Colonic mucosa (tissue), 4 donors: ENCODE data around the gene RNASE11. TPM values are rescaled to one million over a fixed set of nuclear protein-coding genes. Genes with fewer than 3 reads are reported as not detected.
A peak's percentile ranks its signal among the peaks of the same experiment; 100 is the strongest.

Experiments
- DNase-seq: peaks from one replicate; pipeline ENCODE4 v3.0.0-alpha.2; 2020
- H3K27ac ChIP-seq: fragments of 200-600 bp; one replicate; pipeline ENCODE4 v1.8.0; 2021
- H3K27me3 ChIP-seq: fragments of 200-600 bp; one replicate; pipeline ENCODE4 v1.8.0; 2021
- H3K36me3 ChIP-seq: fragments of 200-600 bp; one replicate; pipeline ENCODE4 v1.8.0; 2021
- H3K4me1 ChIP-seq: fragments of 200-600 bp; one replicate; pipeline ENCODE4 v1.8.0; 2021; ENCODE audit warnings: mild to moderate bottlenecking
- H3K4me3 ChIP-seq: fragments of 200-600 bp; one replicate; pipeline ENCODE4 v1.8.0; 2021
- H3K9ac ChIP-seq, 2 donors: one replicate each; pipeline ENCODE4 v1.7.0; 2013; ENCODE audit warnings: control low read depth in 2 of 2, low read depth in 2 of 2, low read length in 2 of 2
- H3K9me3 ChIP-seq: fragments of 200-600 bp; one replicate; pipeline ENCODE4 v1.8.0; 2021
- intact Hi-C: fragments of 100-400 bp; cut with DNase I; formaldehyde crosslinking; loops from one replicate; pipeline ENCODE4 v1.14.1; 2022
- total RNA-seq, 2 donors: library from RNA; stranded (reverse); fragmentation: NEBNext Ultra II Directional in 1 of 2; extraction: Animal tissue kit (Norgen Biotek cat#: 25700) in 1 of 2; gene quantifications; one replicate each; pipeline ENCODE4 v1.2.1, GENCODE V29; 2021
- TF ChIP-seq, protein P1 (sequence below): fragments of 200-600 bp; IDR thresholded peaks from one replicate; pipeline ENCODE4 v1.8.0; 2022; ENCODE audit warnings: antibody characterized with exemption, mild to moderate bottlenecking
- donor health status: healthy.
- donor health status: DM: no; HTN: no; CAD: no.
- donor health status: DM: no; HTN: no; CAD: no.

The RNASE11 gene
- total RNA-seq, 2 donors from 2014 or later: not detected

DNA sequence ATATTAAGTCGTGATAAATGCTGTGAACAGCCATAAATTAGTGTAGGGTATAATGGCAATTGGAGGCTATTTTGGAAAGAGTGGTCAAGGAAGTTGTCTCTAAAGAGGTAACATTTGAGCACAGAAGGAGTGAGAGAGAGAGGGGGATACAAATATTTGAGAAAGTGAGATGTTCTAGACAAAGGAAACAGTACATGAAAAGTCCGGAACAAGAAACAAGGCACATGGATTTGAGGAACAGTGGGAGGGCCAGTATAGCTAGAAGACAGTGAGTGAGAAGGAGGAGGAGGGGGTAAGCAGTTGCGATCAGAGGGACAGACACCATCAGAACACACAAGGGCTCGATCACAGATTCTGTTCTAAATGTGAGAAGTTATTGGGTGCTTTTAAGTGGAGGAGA, 23.5 kb upstream of the RNASE11 start:
- H3K36me3 ChIP-seq: no peaks in the 10 kb centered on the region
- H3K9me3 ChIP-seq: no peaks in the 10 kb centered on the region
- H3K9ac ChIP-seq: no peak overlapping the region
- no peaks in the 10 kb centered on the region for H3K27me3 ChIP-seq
- no peaks in the 10 kb centered on the region for H3K4me1 ChIP-seq
- no peak overlapping the region for H3K27ac ChIP-seq
- DNase-seq: no peak
- intact Hi-C loops: no loop called here
- H3K4me3 ChIP-seq: no peak overlapping the region
- TF ChIP-seq, protein P1, sequence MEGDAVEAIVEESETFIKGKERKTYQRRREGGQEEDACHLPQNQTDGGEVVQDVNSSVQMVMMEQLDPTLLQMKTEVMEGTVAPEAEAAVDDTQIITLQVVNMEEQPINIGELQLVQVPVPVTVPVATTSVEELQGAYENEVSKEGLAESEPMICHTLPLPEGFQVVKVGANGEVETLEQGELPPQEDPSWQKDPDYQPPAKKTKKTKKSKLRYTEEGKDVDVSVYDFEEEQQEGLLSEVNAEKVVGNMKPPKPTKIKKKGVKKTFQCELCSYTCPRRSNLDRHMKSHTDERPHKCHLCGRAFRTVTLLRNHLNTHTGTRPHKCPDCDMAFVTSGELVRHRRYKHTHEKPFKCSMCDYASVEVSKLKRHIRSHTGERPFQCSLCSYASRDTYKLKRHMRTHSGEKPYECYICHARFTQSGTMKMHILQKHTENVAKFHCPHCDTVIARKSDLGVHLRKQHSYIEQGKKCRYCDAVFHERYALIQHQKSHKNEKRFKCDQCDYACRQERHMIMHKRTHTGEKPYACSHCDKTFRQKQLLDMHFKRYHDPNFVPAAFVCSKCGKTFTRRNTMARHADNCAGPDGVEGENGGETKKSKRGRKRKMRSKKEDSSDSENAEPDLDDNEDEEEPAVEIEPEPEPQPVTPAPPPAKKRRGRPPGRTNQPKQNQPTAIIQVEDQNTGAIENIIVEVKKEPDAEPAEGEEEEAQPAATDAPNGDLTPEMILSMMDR: no peak

DNA sequence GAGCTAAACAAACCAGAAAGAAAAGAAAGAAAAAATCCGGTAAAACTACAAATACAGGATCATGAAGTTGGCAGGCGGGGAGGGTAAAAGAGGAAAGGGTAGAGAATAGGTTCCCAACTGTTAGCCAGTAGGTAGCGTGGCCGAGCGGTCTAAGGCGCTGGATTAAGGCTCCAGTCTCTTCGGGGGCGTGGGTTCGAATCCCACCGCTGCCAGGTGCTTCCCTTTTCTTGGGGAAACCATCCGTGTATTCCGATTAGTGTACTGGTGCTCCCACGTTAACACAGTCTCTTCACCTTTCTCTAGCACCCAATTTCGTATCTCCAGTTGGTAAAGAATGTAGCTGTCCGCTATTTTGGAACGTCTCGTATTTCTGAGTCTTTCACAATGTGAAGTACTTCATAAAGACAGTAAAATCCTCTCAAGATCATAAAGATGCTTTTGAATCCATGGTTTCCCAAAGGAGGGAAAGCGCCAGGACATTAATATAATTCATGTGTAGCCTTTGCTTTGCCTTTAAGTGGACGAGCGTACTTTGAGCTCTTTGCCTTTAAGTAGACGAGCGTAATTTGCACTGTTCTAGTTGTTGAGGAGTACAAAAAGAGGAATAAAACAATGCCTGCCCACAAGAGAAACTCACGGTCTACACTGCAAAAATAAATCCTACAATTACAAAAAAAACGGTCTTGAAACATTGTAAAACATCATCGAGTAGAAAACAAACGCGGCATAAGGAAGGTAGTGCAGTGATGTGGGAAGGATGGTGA, 22.4 kb upstream of the RNASE11 start:
- Histone ChIP-seq H3K27me3 (no peaks in the 10 kb centered on the region), H3K9me3 (no peaks in the 10 kb centered on the region), H3K27ac (no peak overlapping the region), H3K36me3 (no peaks in the 10 kb centered on the region), H3K4me3 (peak overlapping the region; percentile 78), H3K9ac (peak overlapping the region; percentile 73 to 76), H3K4me1 (no peaks in the 10 kb centered on the region)
- DNase-seq: peak; percentile 89
- TF ChIP-seq, protein P1: no peak
- intact Hi-C loops: no loop called here

DNA sequence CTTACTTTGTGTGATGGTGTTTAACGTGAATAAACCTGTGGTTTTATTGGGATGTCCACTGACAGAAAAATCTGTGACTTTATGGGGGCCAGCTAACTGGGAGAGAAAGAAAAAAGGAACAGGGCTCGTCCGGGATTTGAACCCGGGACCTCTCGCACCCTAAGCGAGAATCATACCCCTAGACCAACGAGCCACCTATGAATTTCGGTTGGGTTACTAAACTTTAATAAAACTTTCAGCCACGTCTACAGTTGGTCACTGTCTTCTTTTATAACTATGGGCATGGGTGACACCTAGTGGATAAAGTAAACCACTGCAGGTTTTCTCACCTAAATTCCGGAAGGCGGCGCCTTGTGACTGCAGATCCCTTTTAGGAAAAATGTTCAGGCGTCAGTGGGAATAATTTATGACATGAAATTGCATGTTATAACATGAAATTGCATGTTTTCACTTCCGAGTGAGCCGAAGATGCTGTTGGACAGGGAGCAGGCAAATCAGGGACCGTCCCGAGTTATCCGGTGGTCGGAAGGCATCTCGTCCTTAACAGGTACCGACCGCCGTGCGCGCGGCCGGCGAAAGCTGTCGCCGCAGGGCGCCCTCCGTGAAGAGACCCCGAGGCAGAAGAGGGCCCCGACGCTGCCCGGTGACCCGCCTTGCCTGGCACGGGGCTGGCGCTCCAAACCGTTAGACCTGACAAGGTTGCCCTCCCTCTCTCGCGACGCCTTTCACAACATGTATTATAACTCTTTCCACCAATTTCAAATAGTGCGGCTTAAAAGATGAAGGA, 21.6 kb upstream of the RNASE11 start:
- H3K27me3 ChIP-seq: no peaks in the 10 kb centered on the region
- peak overlapping the region; percentile 73 to 76 for H3K9ac ChIP-seq
- H3K4me1 ChIP-seq: no peaks in the 10 kb centered on the region
- no peaks in the 10 kb centered on the region for H3K36me3 ChIP-seq
- H3K4me3 ChIP-seq: peak overlapping the region; percentile 78
- TF ChIP-seq, protein P1: peak; percentile 94
- intact Hi-C loops: loop anchor here (2.0 to 10.0 kb wide), 4 partner anchors 79 to 282 kb away; partner anchors contain the start of gene TEP1
- no peaks in the 10 kb centered on the region for H3K9me3 ChIP-seq
- peak; percentile 78 for DNase-seq
- no peak overlapping the region for H3K27ac ChIP-seq

DNA sequence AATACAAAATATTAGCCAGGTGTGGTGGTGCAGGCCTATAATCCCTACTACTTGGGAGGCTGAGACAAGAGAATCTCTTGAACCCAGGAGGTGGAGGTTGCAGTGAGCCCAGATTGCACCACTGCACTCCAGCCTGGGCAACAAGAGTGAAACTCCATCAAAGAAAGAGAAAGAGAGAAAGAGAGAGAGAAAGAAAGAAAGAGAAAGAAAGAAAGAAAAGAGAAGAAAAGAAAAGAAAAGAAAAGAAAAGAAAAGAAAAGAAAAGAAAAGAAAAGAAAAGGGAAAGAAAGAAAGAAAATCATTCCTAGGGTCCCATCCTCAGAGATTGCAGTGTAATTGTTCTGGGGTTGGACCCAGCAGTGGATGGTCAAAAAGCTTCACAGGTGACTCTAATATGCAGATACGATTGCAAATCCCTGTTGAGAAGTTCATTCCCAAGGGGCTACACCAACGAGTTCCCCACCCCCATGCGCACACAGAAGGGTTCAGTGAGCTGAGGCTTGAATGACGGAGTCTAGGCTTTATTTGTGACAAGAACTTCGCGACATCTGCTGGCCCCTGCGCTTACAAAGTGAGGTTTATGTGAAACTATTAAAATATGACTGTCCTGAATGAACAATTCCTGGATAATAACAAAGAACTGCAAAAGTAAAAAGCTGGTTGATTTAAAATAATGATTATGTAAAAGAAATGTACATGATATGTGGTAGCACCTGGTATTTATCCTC, 20.7 kb upstream of the RNASE11 start:
- H3K36me3 ChIP-seq: no peaks in the 10 kb centered on the region
- H3K27me3 ChIP-seq: no peaks in the 10 kb centered on the region
- no peak overlapping the region for H3K4me3 ChIP-seq
- DNase-seq: no peak
- no peak overlapping the region for H3K27ac ChIP-seq
- intact Hi-C loops: loop anchor here (2.0 to 10.0 kb wide), 4 partner anchors 78 to 281 kb away; partner anchors contain the start of gene TEP1
- no peaks in the 10 kb centered on the region for H3K4me1 ChIP-seq
- no peaks in the 10 kb centered on the region for H3K9me3 ChIP-seq
- TF ChIP-seq, protein P1: no peak
- no peak overlapping the region for H3K9ac ChIP-seq

DNA sequence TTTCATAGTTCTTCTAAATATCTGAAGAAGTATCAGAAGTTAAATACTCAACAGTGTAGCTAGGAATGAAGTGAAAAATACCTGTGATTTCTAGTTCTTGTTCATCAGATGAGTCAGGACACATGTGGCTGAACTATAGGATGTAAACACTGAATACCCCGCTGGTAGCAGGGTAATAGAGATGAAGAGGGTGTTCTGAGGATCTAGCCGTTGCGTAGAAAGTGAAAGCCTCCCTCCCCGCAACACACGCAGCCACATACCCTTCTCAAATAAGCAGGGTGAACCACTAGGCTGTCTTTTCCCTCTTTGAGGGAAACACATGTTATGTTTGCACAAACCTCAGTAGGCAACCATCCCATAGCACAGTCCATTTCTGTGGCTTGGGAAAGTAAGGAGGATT, 19.8 kb upstream of the RNASE11 start:
- TF ChIP-seq, protein P1: no peak
- Histone ChIP-seq H3K9me3 (no peaks in the 10 kb centered on the region), H3K4me1 (no peaks in the 10 kb centered on the region), H3K27ac (no peak overlapping the region), H3K9ac (no peak overlapping the region), H3K27me3 (no peaks in the 10 kb centered on the region), H3K4me3 (no peak overlapping the region), H3K36me3 (no peaks in the 10 kb centered on the region)
- intact Hi-C loops: loop anchor here (2.0 to 10.0 kb wide), 4 partner anchors 77 to 280 kb away; partner anchors contain the start of gene TEP1
- no peak for DNase-seq
